NCI-H1105 (cell line): ENCODE data around the gene ERICH2.

Experiments used
- DNase-seq: peaks from one replicate; lab custom pipeline; 2025; lab: John Stamatoyannopoulos, UW

The ERICH2 gene

GRCh38 chr2:170817093-170818035 is 47.2 kb downstream of the ERICH2 start:
- peak; percentile 2 for DNase-seq

GRCh38 chr2:170818036-170818751 is 48.0 kb downstream of the ERICH2 start:
- DNase-seq, result peak; percentile 7

GRCh38 chr2:170818752-170819470 is 48.7 kb downstream of the ERICH2 start:
- no peak for DNase-seq

- DNase-seq, result no peak
Observed at GRCh38 chr2:170819680-170820664, 49.8 kb downstream of the ERICH2 start.

GRCh38 chr2:170820757-170821530 is 50.8 kb downstream of the ERICH2 start:
- DNase-seq, result no peak

GRCh38 chr2:170821531-170822289 is 51.5 kb downstream of the ERICH2 start:
- no peak for DNase-seq

GRCh38 chr2:170822290-170823087 is 52.3 kb downstream of the ERICH2 start:
- no peak for DNase-seq

- no peak for DNase-seq
Observed at GRCh38 chr2:170823088-170823897, 53.1 kb downstream of the ERICH2 start.

- no peak for DNase-seq
Observed at GRCh38 chr2:170823898-170824215, 53.7 kb downstream of the ERICH2 start.

GRCh38 chr2:170824526-170825015 is 54.4 kb downstream of the ERICH2 start:
- DNase-seq, result no peak

GRCh38 chr2:170827841-170828532 is 57.8 kb downstream of the ERICH2 start:
- DNase-seq, result no peak

GRCh38 chr2:170828533-170828916 is 58.3 kb downstream of the ERICH2 start:
- no peak for DNase-seq

- no peak for DNase-seq
Observed at GRCh38 chr2:170829036-170829435, 58.9 kb downstream of the ERICH2 start.

- DNase-seq, result no peak
Observed at GRCh38 chr2:170830166-170830565, 60.0 kb downstream of the ERICH2 start.

- DNase-seq, result no peak
Observed at GRCh38 chr2:170831115-170831514, 60.9 kb downstream of the ERICH2 start.

GRCh38 chr2:170836027-170836426 is 65.8 kb downstream of the ERICH2 start:
- no peak for DNase-seq

GRCh38 chr2:170840717-170841210 is 70.6 kb downstream of the ERICH2 start:
- DNase-seq, result no peak
